ENCODE results near the gene DPP4.

Gene DPP4

DNA sequence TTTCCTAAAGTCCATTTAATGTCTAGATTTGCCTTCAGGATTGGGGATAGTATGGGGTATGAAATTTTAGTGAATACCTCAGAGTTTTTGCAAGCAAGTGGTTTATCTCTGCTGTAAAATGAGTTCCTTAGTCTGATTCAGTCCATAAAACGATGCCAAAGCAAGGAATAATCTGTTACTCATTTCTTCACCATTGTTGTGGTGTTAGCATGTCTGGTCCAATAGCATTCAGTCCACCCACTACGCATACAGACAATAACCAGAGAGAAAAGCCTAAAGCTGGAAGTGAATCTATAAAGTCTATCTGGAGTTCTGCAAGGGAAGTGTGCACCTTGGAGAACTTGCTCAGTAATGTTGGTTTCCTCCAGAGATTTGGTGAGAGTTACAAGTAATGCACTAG is 12.9 kb upstream of the DPP4 start:
- in situ Hi-C loops (cut with MboI; ENCODE audit: low sequenced_read_pairs): no loop called here

DNA sequence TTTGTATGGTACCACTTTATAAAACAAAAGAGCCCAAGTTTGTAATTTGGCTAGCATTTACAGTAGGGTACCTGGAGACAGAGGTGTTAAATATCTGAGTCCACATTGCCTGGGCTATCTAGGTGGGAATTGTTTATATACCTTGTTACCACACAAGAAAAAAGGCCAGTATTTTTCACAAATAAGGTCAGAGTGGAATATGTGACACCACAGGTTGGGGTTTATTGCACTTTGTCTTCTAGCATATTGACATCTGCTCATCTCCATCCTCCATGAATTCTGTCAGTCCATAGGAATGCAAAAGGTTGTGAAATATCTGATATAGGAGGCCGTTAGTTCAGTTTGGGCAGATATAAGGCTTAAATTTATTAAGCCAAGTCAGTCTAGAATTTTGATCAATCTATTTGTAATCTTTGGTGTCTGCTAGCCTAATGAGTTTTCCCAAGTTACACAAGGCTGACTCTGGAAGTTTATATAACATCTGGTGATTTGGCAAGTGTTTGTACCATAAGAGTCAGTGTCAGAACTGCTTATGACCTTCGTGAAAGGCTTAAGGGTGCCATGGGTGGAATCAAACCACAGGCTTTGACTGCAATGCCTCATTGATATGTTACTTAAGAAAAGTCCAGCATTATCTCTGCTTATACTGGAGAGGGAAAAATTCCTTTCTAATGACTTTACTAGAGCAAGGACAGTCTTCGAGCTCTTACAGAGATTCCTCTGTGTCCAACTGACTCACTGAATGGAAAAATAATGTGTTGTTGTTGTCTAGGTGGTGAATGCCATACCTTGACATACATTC is 11.3 kb upstream of the DPP4 start:
- in situ Hi-C loops (cut with MboI; ENCODE audit: low sequenced_read_pairs): no loop called here

DNA sequence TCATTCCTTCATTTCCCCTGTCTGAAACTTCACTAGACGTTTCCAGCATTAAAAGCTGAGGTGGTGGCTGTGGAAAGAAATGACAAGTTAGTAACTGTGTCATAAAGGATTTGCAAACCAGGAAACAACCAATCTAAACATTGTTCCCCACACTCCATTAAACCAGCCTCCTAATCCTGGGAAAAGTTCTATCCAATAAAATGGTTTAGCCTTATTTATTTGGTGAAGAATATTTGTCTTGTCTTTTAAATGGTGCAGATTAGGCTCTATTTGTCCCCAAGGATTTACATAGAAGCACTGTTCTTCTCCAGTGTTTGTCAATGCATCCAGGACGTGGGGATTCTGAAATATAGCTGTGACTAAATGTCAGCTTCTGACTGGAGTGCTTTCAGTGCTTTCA is 10.5 kb upstream of the DPP4 start:
- in situ Hi-C loops (cut with MboI; ENCODE audit: low sequenced_read_pairs): no loop called here

DNA sequence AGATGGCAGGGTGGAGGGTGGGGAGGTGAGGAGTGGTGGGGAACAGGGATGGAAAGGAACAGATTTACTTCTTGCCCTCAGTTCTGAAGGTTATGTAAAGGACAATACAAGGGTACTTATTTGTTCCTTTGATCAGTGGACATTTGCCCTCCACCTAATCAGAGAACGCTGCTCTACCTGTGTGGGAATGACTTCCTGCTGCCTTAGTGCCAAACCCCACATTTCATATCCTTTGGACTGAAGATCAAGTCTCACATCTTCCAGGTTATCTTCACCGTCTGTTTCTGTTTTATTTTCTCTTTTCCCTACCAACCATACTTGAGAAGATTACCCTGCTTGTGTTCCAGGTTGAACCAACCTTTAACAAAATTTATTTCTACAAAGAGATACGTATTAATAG is 8.7 kb upstream of the DPP4 start:
- in situ Hi-C loops (cut with MboI; ENCODE audit: low sequenced_read_pairs): no loop called here

DNA sequence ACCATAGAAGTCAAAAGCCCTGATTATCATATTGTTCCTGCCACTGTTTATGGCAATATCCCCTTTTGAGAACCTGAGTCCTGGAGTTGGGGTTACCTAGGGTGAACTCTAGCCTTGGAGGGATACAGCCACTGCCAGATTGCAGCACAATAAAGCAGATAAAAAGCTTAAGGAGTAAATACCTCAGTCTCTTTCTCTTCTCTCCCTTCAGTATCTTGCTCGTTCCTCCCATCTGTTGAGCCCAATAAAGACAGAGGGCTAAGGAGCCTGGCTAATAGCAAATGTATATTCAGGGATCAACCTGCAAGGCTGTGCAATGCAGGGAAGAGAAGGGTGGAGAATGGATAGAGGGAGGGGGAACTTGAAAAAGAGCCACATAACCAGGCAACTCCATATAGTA is 8.0 kb upstream of the DPP4 start:
- in situ Hi-C loops (cut with MboI; ENCODE audit: low sequenced_read_pairs): no loop called here

DNA sequence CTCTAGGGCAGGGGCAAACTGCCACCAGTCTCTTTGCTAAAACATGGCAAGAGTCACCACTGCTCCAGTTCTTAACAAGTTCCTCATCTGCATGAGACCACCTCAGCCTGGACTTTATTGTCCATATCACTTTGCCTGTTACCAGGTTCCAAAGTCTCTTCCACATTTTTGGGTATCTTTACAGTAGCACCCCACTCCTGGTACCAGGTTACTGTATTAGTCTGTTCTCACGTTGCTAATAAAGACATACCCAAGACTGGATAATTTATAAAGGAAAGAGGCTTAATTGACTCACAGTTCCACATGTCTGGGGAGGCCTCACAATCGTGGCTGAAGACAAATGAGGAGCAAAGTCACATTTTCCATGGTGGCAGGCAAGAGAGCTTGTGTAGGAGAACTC is 5.5 kb upstream of the DPP4 start:
- in situ Hi-C loops (cut with MboI; ENCODE audit: low sequenced_read_pairs): no loop called here

DNA sequence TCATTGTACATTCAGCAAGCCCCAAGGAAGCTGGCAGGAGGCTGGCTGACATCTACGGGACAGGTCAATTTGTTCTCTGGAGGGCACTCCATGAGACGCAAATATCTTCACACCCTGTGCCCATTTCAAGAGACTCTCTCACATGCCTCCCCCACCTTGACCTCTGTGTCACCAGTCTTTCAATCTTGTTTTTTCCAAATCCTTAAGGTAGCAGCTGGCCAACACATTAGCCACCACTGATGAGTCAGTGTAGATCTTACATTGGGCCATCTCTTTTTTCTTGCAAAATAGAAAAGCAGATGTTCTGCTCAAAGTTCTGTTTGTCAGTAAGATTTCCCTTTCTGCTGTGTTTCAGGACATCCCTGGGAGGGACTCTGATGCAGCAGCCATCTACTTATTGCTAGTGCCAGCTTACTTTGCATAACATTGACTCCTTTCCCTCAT is 1.7 kb upstream of the DPP4 start:
- in situ Hi-C loops (cut with MboI; ENCODE audit: low sequenced_read_pairs): no loop called here

DNA sequence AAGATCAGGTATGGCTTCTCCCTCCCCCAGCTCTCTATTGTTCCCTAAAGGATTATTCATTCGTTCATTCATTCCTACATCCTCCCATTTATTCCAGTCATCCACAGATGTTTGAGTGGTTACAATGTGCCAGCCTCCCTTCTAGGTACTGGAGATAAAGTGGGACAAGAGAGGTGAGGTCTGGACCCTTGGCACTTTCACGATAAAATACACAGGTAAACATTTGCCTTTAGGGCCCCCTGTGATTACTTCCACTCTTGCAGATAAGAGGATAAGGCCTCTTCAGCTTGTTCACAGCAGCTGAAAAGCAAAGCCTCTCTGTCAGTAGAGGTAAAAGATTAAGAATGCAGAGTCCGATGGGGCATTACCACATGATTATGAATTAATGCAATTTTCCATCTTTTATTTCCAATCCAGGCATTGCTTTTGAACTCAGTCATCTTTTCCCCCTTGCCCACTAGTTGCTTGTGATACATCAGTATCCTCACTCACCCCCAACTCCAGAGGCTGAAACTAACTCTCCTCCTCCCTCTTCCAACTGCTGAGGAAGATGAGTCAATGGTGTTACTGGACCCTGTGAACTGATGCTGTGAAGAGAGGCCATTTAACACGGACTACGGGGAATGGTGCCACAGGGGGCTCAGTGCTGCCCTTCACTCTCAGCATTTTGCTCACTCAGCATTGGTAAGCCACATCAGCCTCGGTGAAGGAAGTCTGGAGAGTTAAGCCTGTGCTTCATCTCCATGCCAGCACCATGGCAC is 1.1 kb upstream of the DPP4 start:
- in situ Hi-C loops (cut with MboI; ENCODE audit: low sequenced_read_pairs): no loop called here

DNA sequence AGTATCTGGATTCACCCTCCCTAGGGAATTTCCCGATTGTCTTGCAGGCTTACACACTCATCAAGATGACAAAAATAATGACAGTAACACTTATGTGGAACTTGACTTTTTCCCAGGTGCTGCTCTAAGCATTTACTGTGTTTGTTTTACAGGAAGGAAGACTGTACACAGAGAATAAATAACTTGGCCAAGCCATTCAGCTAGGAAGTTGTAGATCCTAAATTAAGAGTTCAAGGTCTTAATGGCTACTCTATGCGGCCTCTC is 549 bp upstream of the DPP4 start:
- in situ Hi-C loops (cut with MboI; ENCODE audit: low sequenced_read_pairs): no loop called here

DNA sequence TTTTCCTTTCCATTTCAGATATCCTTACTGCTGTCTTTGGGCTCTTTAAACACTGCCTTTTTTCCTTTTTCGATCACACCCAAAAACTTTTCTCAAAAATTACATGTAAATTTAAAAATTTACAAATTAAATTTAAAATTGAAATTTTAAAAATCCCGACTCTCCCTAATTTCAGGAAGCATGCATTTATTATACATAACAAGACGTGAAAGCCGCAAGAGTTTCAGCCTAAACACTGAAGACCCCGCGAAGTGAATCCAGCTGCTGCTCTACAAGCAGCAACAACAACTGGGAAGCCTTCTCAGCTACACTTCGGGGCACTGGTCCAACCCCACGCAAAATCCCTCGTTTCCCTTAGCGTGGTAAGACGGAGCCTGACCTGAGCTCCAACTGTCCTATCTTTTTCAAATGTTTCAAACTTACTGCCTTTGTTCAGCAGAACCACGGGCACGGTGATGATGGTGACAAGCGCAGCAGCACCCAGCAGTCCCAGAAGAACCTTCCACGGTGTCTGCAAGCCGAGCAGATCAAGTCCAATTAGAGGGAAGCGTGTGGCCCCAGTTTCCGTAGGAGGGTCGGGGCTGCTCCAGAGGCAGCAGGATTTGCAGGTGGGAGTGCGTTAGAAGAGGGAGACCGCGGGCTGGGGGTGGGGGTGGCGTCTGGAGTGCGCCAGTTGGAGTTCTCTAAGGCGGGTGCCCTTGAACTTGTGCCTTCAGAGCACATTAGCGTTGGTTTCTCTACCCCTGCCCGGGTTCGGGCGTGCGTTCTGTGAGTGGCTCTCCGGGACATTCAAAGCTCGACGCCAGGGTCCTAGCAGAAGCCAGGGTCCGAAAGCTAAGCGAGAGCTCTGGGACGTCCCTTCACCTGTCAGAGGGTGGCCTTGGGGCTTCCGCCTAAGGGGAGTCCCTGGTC is 783 bp downstream of the DPP4 start:
- in situ Hi-C loops (cut with MboI; ENCODE audit: low sequenced_read_pairs): no loop called here

DNA sequence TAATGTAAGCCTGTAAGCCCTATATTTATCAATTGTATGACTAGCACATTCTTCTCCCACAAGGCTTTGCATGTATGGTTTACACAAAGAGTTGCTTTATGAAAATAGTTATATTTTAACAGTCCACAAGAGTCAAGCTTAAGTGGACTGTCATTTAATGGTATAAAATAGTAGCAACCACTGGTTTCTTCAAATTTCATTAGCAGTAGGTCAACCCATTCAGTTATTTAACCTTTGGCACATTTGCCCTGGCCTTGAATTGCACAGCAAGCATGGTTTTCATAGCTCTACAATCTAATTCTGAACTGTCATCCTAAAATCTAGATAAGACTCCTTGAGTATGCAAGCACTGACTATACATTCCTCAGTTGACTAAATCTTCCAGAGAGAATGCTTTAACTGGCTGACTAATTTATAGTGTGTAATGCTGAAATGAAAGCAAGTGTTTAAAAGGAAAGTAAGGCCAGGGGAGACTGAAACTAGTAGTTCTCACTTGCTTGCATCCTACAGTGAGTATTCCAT is 1.8 kb downstream of the DPP4 start:
- in situ Hi-C loops (cut with MboI; ENCODE audit: low sequenced_read_pairs): no loop called here

DNA sequence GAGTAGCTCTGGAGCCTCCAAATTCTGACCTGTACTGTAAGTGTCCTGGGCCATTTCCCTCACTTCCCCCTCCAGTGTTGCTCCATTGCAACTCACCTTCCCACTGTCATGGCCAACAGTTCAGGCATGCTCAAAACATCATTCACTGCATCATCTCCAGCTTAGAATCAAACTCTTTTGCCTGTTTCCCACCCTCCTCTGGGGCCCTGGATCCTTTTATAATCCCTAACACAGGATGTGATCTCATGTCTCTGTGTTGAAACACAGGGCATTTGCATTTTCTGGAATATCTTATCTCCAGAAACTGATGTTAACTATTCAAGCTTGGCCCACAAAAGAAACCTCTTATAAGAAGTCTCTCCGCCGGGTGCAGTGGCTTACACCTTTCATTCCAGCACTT is 3.0 kb downstream of the DPP4 start:
- in situ Hi-C loops (cut with MboI; ENCODE audit: low sequenced_read_pairs): no loop called here

DNA sequence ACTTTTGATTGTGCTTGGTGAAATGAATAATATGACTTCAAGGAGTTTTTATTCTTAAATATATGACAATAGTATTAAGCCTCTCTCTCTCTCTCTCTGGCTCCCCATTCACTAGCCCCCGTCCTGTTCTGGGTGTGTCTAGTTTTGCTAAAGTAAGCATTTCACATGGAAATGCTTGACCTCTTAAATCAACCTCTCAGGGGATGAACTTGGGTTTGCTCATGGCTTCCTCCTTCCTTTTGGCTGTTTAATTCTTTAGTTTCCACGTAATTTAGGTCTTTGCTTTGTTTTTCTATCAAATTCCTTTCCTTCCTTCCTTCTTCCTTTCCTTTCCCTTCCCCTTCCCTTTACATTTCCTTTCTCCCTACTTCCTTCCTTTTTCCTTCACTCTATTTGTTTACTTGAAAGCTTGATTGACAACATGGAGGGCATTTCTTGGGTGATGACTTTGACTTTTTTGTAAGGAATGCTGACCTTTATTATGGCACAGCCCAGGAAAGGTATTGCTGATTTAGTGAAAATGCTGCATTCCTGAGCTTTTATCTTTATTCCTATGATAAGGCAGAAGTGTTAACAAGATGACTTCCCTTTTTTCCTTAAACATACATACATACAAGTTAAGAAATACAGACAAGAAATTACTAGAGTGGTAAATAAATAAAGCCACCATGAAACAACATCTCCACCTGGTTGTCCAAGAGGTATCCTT is 3.6 kb downstream of the DPP4 start:
- in situ Hi-C loops (cut with MboI; ENCODE audit: low sequenced_read_pairs): no loop called here

DNA sequence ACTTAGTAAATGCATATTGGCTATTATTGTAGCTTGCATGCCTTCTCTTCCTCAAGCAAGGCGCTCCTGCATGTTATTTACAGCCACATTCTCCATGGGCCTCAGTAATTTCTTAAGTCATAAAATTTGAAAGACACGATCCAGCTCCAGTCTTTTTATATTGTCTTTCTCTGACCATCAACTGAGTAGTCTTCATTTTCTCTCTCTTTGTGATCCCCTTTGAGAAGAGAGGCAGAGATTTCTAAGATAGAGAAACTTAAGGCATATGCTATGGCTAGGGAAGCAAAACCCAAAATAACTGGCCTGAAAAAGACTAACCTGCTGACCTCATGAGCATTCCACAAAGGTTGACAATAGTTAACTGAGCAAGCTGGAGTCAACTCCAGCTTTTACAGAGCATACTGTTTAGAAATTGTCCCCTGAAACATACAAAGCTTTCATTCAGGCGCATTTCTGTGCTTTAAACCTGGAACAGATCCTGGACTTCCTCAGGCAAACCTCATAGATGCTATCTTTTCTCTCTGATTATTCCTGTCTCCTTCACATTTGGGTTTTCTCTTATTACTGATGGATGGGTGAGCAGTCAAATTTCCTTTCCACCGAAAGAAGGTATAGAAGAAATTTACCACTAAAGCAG is 4.6 kb downstream of the DPP4 start:
- in situ Hi-C loops (cut with MboI; ENCODE audit: low sequenced_read_pairs): no loop called here

DNA sequence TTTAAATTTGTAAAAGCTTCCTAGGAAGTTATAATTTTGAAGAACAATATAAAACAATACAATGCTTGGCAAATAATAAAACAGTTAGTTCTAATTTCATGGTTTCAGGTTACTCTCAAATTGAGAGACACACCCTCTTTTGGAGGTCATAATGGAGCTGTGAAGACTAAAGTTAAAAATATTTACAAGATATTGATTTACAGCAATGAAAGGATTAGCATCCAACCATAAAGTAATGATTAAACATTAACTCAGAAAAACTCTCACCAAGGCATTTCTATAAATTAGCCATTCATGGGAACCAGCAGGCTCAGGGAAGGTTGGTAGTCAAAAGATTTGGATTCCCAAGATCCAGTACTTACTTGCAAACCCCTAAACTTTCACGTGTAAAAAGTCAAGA is 6.4 kb downstream of the DPP4 start:
- in situ Hi-C loops (cut with MboI; ENCODE audit: low sequenced_read_pairs): no loop called here

DNA sequence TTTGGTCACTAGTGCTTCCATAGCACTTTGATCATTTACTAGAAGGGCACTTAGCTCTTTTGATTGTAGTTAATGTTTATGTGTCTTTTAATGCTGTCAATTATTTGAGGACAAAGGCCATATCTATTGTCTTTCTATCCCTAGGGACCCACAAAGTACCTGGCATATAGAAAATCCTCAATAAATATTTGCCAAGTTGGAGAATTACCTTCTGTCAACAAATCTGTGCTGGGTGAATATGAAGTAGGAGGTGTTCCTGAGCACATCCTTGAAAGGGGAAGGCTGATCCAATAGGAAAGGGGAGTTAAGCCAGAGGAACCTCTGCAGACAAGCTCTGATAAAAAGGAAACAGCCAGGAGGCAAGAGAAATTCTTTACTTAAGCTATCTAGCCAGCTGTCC is 8.2 kb downstream of the DPP4 start:
- in situ Hi-C loops (cut with MboI; ENCODE audit: low sequenced_read_pairs): no loop called here

DNA sequence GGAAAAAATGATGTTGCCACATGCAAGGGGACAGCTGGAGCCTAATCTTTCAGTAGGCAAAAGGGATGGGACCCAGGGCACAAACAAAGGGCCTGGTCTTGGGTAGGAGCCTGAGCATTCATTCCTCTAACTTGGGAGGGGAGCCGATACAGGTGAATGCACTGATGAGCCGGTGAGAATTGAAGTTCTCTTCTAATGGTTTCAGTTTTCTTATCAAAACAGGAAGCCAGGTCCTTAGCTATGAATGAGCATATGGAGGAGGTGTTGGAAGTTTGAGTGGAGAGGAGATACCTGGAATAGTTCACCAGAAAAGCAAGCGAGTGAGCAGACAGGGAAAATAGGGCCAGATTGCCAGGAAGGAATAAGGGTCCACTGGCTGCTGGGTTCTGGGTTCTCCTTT is 10.1 kb downstream of the DPP4 start:
- in situ Hi-C loops (cut with MboI; ENCODE audit: low sequenced_read_pairs): no loop called here

DNA sequence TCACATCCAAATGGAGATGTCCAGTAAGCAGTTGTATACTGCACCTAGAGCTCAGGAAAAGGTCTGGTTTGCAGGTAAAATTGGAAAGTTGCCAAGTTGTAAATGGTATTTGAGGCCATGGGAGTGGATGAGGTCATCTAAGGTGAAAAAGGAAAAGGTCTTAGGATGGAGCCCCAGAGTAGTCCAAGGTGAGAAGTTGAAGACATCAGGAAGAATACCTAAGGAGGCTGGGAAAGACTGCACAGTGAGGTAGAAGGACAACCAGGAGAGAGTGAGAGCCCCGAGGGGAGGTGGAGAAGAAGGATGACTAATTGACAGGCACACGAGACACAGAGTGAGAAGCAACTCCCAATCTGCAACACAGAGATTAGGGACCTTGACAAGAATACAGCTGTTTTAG is 10.7 kb downstream of the DPP4 start:
- in situ Hi-C loops (cut with MboI; ENCODE audit: low sequenced_read_pairs): no loop called here

DNA sequence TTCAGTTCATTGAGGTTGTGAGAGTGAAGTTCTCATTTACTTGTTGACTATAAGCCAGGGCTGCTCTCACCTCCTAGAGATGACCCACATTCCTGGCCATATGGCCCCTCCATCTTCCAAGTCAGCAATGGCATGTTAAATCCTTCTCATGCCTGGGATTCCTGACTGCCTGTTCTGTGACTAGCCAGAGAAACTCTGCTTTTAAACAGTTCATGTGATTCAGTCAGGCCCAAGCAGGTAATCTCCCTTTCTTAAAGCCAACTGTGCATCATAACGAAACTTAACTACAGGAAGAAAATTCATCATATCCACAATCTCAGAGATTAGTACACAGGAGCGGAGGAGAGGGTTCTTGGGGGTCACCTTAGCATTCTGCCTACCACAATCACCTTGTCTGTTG is 11.5 kb downstream of the DPP4 start:
- in situ Hi-C loops (cut with MboI; ENCODE audit: low sequenced_read_pairs): no loop called here

DNA sequence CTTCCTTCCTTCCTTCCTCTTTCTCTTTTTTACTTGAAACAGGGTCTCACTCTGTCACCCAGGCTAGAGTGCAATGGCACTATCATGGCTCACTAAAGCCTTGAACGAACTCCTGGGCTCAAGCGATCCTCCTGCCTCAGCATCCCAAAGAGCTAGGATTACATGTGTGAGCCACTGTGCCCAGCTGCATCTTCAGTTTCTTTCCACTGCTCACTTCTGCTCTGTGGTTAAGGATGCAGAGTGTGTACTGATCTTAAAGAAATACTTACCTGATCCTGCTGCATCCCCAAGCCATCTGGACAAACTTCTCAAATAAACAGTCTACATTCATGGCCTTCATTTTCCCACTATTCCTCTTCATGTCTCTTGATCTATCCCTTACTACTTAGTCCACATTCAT is 13.0 kb downstream of the DPP4 start:
- in situ Hi-C loops (cut with MboI; ENCODE audit: low sequenced_read_pairs): no loop called here

All from HL-60/S4 treated with retinoic acid at 250 ng/mL for 4 days and 3 days (cell line).